RKO (cell line): ENCODE data around the gene DHTKD1.
"Not testable (repeated sequence)": the region's sequence is repeated elsewhere in the genome, so short reads cannot be mapped to it uniquely, and the experiment has no call there.

Source experiments
- DNase-seq: peaks from one replicate; pipeline ENCODE4 v3.0.0-alpha.2; 2016; ENCODE audit warnings: low spot score

Gene DHTKD1

DNA sequence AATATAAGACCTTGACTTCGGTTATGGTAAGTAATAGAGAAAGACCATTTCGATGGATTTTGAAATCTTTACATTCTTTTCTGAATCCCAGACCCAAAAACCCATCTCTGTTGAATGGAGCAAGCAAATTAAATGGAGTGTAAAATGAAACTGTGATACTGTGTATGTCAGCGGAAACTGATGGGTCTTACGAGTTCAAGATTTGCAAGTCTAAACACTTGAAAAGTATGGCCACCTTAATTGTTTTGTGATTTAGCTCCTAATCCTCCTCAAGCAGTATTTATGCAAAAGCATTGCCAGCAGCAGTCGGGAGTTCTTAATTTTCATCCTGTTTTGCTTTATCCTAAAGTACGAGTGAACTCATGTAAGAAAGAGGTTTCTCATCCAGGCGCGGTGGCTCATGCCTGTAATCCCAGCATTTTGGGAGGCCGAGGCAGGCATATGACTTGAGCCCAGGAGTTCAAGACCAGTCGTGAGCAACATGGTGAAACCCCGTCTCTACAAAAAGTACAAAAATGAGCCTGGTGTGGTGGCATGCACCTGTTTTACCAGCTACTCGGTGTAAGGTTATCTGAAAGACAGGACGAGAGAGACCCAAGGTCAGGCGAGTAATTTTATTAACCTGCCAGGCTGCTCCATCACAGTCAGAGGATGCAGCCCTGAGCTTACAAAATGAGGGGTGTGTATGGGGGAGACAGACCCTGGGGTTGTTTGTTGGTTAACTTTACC lies 5.8 kb upstream of the DHTKD1 start:
- no peak for DNase-seq

DNA sequence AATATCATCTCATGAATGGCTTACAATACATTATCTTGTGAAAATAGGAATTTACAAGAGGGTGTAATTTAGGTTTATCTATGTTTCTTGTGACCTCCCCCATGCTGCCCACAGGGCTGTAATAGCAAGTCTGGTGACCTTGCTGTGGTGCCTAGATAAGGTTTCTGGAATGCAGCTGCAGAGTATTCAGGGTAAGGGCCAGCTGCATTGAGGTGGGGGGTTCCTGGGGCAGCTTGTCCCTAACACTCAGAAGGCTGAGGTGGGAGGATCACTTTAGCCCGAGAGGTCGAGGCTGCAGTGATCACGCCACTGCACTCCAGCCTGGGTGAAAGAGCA lies 5.3 kb upstream of the DHTKD1 start:
- DNase-seq = no peak

DNA sequence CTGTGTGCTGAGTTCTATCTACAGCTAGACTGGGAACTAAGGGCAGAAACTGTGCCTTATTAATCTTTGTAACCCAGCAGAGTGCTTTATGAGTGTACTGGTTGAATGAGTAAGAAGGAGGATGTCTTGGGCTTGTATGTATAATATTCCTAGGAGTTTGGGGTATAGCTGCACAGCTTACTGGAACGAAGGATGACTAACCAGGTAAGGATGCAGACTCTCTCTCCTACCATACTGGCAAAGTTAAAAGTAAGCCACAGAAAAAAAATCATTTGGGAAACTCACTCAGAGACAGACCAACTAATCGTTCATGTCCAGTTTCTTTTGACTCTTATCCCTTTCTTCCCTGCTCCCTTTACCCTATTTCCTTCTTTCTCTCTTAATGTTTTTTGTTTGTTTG lies 1.4 kb upstream of the DHTKD1 start:
- DNase-seq = peak; percentile 83

DNA sequence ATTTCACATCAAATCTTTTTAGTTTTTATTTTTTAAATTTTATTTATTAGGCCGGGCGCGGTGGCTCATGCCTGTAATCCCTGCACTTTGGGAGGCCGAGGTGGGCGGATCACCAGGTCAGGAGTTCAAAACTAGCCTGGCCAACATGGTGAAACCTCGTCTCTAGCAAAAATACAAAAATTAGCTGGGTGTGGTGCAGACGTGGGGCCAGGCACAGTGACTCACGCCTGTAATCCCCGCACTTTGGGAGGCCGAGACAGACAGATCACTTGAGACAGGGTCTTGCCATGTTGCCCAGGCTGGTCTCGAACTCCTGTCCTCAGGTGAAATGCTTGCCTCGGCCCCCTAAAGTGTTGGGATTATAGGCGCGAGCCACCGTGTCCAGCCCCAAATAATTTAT lies 2.7 kb downstream of the DHTKD1 start:
- DNase-seq = not testable (repeated sequence)

DNA sequence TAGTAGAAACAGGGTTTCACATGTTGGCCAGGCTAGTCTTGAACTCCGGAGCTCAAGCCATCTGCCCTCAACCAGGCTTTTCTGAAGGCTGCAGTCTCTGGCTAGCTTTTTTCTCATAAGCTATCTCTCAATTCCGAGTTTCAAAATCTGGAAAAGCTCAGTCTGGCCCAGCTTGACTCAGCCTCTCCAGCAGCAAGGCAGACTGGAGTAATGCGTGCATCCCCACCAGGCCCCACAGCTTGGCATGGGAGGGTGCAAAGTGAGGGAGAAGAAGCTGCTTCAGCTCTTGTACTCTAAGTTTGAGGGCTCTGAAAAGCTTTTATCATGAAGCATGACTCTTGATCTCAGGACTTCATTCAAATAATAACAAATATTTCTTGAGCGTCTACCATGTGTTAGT lies 4.8 kb downstream of the DHTKD1 start:
- DNase-seq = no peak

DNA sequence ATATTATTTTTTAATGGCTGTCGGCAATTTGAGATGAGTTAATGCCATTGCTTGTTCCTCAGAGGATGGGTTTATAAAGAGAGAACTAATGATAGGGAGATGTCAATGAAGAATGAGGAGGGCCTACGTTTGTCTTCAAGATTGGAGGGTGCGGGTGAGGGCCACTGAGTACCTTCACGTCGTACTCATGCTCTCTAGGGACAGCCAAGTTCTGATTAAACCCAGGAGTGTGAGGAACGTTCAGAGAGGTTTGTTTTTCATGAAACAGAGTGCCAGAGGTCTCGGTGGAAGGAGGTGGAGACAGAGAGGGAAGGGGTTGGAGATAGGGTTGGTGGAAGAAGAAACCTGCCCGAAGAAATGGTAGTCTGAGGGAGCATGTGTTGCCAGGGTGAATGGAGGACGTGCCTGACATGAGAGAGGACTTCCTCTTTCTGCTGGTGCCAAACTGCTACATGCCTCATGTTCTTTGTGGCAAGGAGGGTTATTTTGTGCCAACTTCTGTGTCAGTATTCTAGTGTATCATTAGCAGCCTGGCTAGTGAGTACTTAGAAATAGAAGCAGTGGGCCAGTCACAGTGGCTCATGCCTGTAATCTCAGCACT lies 8.9 kb downstream of the DHTKD1 start:
- DNase-seq = no peak

DNA sequence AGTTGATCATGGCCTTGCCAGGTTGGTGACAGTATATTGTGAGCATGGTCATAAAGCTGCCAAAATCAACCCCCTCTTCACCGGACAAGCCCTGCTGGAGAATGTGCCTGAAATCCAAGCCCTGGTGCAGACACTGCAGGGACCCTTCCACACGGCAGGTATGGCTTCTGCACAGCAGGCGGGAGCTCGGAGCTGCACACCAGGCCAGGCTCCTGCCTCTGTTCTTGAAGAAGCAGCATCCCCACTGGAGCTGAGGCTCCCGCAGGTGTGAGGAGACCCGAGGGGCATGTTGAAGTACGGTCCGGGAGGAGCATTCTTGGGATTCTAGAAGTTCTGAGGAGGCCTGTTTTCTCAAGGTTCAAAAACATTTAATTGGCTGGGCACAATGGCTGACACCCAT lies 12.7 kb downstream of the DHTKD1 start:
- no peak for DNase-seq

DNA sequence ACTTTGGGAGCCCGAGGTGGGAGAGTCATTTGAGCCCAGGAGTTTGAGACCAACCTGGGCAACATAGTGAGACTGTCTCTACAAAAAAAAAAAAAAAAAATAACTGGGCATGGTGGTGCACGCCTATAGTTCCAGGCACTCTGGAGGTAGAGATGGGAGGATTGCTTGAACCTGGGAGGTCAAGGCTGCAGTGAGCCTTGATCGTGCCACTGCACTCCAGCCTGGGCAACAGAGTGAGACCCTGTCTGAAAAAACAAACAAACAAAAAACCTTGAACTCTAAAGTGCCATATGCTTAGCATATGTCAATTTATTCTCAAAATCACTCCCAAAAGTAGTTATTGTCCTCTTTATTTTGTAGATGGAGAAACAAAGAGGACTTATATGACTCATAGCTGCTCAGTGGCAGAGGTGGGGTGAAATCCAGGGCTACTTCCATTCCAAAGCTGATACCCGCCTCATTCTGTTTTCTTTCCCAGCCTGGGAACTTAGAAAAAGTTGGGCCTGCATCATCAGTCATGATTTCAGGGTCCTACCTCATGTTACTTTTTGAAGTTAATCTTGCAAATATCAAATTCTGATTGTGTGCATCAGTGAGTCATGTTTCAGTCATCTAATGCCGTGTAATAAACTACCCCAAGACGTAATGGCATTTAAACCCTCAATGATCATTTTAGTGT lies 13.3 kb downstream of the DHTKD1 start:
- peak; percentile 37 for DNase-seq

DNA sequence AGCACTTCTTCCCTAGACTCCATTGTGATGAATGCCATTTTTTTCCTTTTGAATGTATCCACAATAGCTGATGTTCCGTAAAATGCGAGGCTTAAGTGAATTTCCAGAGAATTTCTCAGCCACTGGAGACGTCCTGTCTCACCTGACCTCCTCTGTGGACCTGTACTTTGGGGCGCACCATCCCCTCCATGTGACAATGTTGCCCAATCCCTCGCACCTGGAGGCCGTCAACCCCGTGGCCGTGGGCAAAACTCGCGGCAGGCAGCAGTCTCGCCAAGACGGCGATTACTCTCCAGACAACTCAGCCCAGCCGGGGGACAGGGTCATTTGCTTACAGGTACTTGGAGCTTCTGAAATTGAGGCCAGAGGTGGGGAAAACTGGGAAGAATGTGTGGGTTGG lies 20.2 kb downstream of the DHTKD1 start:
- DNase-seq = no peak

DNA sequence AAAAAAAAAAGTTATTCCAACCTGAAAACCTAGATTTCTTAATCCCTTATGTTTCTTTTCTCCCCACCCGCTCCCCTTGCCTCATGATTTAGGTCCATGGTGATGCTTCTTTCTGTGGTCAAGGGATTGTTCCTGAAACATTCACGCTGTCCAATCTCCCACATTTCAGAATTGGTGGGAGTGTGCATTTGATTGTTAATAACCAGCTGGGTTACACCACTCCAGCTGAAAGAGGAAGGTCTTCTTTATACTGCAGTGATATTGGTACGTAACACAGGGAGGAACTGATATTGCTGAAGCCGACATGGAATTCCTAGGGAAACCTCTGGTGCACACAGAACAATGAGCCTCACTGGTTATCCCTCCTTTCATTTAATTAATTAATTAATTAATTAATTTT lies 22.7 kb downstream of the DHTKD1 start:
- no peak for DNase-seq

DNA sequence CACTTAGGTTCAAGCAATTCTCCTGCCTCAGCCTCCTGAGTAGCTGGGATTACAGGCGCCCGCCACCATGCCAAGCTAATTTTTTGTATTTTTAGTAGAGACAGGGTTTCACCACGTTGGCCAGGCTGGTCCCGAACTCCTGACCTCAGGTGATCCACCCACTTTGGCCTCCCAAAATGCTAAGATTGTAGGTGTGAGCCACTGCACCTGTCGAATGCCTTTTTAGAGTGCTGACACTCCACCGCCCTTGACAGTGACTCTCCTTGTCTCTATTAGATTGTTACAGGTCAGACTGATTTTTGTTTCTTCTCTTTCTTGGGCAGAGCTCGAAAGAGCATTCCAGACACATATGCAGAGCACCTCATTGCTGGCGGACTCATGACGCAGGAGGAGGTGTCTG lies 28.6 kb downstream of the DHTKD1 start:
- not testable (repeated sequence) for DNase-seq

DNA sequence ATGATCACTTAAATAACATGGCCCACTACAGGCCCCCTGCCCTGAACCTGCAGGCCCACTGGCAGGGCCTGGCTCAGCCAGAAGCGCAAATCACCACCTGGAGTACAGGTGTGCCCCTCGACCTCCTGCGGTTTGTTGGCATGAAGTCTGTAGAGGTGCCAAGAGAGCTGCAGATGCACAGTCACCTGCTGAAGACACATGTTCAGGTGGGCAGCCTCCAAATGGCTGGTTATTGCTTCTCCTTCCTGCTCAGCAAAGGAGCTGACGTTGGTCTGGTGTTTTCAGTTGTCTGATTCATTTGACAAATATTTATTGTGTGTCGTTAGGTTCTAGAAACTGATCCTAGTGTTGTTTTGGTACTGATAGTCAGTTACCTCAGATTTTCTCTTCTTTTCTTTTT lies 29.0 kb downstream of the DHTKD1 start:
- DNase-seq = peak; percentile 15

DNA sequence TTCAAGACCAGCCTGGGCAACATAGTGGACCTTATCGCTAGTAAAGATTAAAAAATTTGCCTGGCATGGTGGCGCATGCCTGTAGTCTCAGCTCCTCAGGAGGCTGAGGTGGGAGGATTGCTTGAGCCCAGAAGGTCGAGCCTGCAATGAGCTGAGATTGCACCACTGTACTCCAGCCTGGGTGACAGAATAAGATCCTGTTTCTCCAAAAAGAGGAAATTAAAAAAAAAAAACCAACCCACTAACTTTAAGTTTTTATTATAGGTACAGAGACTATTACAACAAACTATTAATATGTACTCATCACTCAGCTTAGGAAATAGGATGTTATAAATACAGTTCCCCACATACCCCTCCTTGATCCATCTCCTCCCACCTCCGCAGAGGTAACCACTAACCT lies 30.2 kb downstream of the DHTKD1 start:
- DNase-seq = no peak

DNA sequence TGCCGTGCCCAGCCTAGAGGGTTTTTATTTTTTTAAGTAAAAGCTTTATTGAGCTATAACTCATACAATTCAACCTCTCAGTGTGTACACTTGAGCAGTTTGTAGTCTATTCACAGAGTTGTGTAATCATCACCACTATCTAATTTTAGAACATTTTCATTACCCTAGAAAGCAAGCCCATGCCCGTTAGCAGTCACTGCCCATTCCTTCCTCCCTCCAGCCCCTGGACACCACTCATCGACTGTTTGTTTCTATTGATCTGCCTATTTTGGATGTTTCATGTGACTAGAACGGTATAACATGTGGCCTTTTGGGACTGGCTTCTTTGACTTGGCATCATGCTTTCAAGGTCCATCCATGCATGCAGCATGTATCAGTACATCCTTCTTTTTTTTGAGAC lies 35.0 kb downstream of the DHTKD1 start:
- DNase-seq = no peak

DNA sequence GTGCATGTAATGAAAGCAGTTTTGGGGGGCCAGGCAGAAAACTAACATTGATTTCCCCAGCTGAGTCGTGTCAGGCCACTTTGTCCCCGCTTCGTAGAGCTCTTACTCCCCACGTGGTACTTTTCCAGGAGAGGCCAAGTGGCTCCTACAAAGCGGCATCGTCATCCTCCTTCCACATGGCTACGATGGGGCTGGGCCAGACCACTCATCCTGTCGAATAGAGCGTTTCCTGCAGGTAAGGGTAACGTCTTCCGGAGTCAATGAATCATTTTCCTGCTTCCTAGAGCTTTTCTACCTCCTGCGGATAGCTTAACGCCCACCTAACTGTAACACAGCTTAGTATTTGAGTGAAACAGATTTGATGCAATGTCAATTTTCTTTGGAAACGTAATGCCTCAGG lies 39.0 kb downstream of the DHTKD1 start:
- DNase-seq = no peak

DNA sequence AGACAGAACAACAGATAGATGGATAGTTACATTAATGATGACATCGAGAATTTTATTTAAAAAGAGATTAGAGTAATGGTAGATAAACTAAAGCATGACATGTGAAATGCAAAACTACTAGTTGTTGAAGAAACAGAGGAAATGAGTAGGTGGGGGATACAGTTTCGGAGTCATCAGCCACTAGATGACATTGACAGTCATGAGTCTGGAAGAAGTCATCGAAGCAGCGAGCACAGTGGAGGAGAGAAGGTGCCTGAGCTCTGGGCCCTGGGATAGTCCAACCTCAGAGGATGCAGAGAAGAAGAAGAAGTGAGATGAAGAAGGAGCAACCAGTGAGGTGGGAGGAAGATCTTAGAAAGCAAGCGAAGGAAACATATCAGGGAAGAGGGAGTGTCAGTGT lies 40.5 kb downstream of the DHTKD1 start:
- DNase-seq = no peak

DNA sequence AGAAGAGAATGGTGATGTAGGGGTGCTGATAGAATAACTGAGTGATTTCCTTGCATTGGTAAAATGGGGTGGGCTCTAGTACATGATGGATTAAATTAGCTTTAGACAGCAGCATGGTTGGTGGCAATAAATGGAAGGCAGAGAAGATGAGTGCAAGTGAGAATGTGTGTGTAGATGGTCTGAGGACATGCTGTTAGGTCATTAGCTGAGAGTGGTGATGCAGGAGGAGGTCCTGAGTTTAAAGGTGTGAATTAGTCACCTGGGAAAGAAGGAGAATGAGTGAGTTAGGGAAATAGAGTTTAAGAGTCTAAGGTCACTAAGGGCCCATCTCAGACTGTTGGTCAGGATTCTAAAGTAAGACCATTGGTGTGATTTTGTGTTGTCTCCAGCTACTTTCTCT lies 42.8 kb downstream of the DHTKD1 start:
- DNase-seq = no peak

DNA sequence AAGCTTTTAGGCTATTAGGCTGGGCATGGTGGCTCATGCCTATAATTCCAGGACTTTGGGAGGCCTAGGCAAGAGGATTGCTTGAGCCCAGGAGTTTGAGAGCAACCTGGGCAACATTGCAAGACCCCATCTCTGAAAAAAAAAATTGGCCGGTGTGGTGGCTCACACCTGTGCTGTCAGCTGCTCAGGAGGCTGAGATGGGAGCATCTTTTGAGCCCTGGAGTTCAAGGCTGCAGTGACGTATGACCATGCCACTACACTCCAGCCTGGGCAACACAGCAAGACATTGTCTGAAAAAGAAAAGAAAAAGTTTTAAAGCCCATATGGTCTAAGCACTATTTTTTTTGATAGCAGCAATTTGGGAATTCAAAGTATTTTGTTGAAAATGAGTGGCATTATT lies 44.9 kb downstream of the DHTKD1 start:
- no peak for DNase-seq

DNA sequence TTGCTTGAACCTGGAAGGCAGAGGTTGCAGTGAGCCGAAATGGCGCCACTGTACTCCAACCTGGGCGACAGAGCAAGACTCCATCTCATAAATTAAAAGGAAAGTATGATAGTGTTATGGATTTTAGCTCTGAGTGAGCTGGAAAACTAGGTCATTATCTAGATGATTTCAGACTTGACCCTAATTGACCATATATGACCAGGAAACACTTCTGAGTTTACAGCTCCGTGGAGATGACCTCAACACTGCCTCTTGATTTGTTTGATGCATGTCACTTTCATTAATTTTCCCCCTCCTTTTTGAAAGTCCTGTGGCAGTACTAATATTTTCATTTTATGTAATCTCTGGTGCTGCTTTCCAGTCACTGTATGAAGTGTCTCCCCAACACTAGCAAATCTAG lies 52.9 kb downstream of the DHTKD1 start:
- no peak for DNase-seq

DNA sequence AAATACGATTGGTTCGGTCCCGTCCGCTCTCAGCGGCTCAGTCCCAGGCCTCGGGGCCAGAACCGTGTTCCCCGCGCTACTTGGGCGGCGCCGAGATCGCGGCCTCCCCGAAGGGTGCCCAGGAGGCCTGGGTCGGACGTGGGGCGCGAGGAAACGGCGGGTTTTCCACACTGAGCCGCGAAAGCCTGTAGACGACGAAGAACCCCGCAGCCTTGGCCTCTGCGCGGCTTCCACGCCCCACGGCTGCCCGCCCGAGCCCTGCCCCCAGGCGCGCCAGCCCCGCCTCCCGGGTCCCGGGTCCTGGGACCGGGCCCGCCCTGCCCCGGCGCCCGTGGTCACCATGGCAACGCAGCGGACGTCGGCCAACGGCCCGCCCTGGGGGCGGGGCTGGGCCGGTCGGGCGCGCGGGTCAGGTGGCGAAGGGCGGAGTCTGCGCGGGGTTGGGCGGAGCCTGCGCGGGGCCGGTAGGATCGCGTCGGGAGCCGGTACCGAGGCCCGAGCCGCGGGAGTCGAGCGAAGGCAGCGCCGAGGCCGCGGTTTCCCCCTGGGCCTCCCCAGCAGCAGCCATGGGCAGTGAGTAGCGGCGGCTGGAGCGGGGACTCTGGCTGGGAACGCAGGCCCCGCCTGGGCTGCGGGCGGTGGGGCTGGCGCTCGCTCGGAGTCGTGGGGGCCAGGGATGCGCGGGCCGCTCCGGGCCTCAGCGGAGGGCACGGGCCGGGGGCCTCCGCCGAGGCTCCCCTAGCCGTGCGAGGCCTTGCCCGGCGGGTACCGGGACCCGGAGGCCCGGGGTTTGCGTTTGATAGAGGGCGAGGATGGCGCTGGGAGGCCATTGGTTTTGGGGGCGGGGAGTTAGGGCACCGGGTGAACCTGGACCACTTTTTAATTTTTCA lies 60.7 kb downstream of the DHTKD1 start, which contains the start of gene SEC61A2:
Gene SEC61A2 (plus strand): TSS at position 456 of the 890 bp plus-strand sequence. CDS start 111 bp downstream, at position 567.
- peak; percentile 93 for DNase-seq

DNA sequence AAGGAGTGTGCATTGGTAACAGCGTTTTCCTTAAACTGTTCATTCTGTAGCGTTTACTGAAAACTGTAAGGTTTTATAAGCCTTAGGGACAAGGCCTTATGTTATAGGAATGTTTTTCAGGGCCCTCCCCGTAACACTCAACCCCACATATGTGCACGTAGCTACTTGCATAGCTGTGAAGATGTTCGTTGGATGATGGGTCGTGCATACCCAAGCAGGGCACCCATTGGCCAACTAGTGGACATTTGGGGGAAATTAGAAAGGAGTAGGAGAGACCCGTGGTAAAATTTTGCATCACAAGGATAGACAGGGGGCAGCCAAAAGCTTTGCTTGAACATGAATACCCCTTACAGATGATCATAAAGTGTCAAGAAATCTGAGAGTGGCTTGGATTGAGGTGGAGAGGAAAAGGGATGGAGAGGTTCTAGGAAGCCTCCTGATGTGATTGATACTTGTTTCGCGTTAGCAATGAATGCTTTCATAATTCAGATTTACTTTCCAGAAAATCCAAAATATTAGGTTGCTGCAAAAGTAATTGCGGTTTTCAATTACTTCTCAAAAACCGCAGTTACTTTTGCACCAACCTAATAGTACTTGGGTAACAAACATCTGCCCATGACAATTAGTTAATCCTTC lies 61.6 kb downstream of the DHTKD1 start:
- DNase-seq = peak; percentile 92

DNA sequence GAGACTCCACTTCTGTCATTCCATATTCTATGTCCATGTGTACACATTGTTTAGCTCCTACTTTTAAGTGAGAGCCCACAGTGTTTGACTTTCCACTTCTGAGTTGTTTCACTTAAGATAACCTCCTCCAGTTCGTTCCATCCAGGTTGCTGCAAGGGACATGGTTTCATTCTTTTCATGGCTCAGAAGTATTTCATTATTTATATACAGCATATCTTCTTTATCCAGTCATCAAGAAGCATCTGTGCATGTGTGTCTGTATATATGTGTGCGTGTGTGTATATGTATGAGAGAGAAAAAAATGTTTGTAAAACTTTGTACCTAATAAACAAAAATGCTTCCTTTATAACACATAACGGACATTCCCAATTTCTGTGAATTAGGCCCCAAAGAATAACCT lies 66.9 kb downstream of the DHTKD1 start:
- no peak for DNase-seq
